ENCODE data around the gene RNF130. TPM values are rescaled to one million over a fixed set of nuclear protein-coding genes. Genes with fewer than 3 reads are reported as not detected.

RNF130 gene
- total RNA-seq, 1 donor from 2014 or later = 67.3 TPM

GRCh38 chr5:180043377-180043776 lies 28.2 kb downstream of the RNF130 start:
- no peak for DNase-seq (ENCODE audit: low spot score)
- Mint-ChIP-seq H3K9me3 (ENCODE audit: unreplicated experiment) (no peaks in the 10 kb centered on the region), H3K27ac (ENCODE audit: unreplicated experiment) (no peak overlapping the region)

DNA sequence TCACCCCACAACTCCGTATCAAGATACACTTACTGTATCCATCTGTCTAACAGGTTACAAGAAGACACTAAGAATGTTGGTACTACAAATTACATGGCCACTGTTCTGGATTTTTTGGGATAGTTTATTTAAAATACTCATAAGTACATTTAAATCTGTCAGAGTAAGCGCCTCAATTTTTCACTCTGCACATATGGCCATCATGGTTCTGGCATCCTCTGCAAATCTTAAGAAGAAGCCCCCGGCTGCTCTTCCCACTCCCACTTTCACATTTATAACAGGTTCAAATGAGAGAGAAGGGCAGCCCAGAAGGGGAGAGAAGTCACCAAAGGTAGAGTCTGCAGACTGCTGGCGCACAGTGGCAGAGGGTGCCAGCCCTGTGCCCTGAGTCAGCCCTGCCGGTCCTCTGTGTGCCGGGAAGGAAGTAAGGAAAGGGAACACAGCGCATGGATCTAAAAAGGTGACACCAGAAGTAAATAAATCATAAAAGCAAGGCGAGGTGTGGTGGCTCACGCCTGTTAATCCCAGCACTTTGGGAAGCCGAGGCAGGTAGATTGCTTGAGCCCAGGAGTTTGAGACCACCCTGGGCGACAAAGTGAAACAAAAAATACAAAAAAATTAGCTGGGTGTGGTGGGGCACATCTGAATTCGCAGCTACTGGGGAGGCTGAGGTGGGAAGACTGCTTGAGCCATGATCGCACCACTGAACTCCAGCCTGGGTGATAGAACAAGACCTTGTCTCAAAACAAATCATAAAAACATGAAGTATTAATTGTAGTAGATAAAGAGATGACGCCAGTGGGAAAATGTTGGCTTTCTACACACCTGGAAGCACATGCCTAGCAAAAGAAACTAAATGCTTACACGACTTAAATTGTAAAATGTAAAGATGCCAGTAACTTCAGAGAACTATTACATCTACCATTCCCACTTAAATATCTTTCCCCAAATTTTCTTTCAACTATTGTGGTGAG lies 30.0 kb downstream of the RNF130 start:
- Mint-ChIP-seq H3K9me3 (ENCODE audit: unreplicated experiment) (no peaks in the 10 kb centered on the region), H3K27ac (ENCODE audit: unreplicated experiment) (no peak overlapping the region), H3K4me3 (ENCODE audit: unreplicated experiment) (no peak overlapping the region), H3K36me3 (ENCODE audit: low read depth, unreplicated experiment) (peaks cover 23% of the 10 kb centered on the region), H3K27me3 (ENCODE audit: unreplicated experiment) (no peaks in the 10 kb centered on the region), H3K4me1 (ENCODE audit: unreplicated experiment) (peaks cover 8% of the 10 kb centered on the region)
- no peak for DNase-seq (ENCODE audit: low spot score)
- no peak for TF ChIP-seq CTCF (IDR thresholded peaks at IDR 0.05; ENCODE audit: unreplicated experiment)

More at GRCh38 chr5:180043377-180043776, 28.2 kb downstream of the RNF130 start:
- TF ChIP-seq CTCF (IDR thresholded peaks at IDR 0.05; ENCODE audit: unreplicated experiment) = no peak
- peaks cover 2% of the 10 kb centered on the region for H3K27me3 Mint-ChIP-seq (ENCODE audit: unreplicated experiment)
- H3K36me3 Mint-ChIP-seq (ENCODE audit: low read depth, unreplicated experiment) = peaks cover 22% of the 10 kb centered on the region
- peaks cover 6% of the 10 kb centered on the region for H3K4me1 Mint-ChIP-seq (ENCODE audit: unreplicated experiment)
- H3K4me3 Mint-ChIP-seq (ENCODE audit: unreplicated experiment) = no peak overlapping the region

- peaks cover 27% of the 10 kb centered on the region for H3K36me3 Mint-ChIP-seq (ENCODE audit: low read depth, unreplicated experiment)
- H3K27ac Mint-ChIP-seq (ENCODE audit: unreplicated experiment) = no peak overlapping the region
- TF ChIP-seq CTCF (IDR thresholded peaks at IDR 0.05; ENCODE audit: unreplicated experiment) = no peak
- no peak overlapping the region for H3K4me3 Mint-ChIP-seq (ENCODE audit: unreplicated experiment)
- H3K4me1 Mint-ChIP-seq (ENCODE audit: unreplicated experiment) = peaks cover 8% of the 10 kb centered on the region
- DNase-seq (ENCODE audit: low spot score) = no peak
- peaks cover 3% of the 10 kb centered on the region for H3K27me3 Mint-ChIP-seq (ENCODE audit: unreplicated experiment)
- peaks cover 3% of the 10 kb centered on the region for H3K9me3 Mint-ChIP-seq (ENCODE audit: unreplicated experiment)
Observed at GRCh38 chr5:180040287-180041214, 31.0 kb downstream of the RNF130 start.

- DNase-seq (ENCODE audit: low spot score) = no peak
- Mint-ChIP-seq H3K27ac (ENCODE audit: unreplicated experiment) (no peak overlapping the region), H3K4me3 (ENCODE audit: unreplicated experiment) (no peak overlapping the region), H3K27me3 (ENCODE audit: unreplicated experiment) (peaks cover 5% of the 10 kb centered on the region), H3K9me3 (ENCODE audit: unreplicated experiment) (peaks cover 3% of the 10 kb centered on the region), H3K4me1 (ENCODE audit: unreplicated experiment) (peaks cover 16% of the 10 kb centered on the region), H3K36me3 (ENCODE audit: low read depth, unreplicated experiment) (peaks cover 34% of the 10 kb centered on the region)
- no peak for TF ChIP-seq CTCF (IDR thresholded peaks at IDR 0.05; ENCODE audit: unreplicated experiment)
Observed at GRCh38 chr5:180035206-180035931, 36.2 kb downstream of the RNF130 start.
